ENCODE data around the gene TICRR.
A peak's percentile ranks its signal among the peaks of the same experiment; 100 is the strongest.
"Not testable (repeated sequence)": the region's sequence is repeated elsewhere in the genome, so short reads cannot be mapped to it uniquely, and the experiment has no call there.

Gene TICRR

GRCh38 chr15:89575146-89575655 lies at the start of gene TICRR:
TICRR (plus strand) TSS chr15:89575469; CDS start chr15:89575587, 118 bp downstream.
- peak; percentile 99 for DNase-seq (ENCODE audit: low spot score)

GRCh38 chr15:89526181-89526580 lies 49.1 kb upstream of the TICRR start:
- DNase-seq (ENCODE audit: low spot score), result no peak

GRCh38 chr15:89526601-89527441 lies 48.4 kb upstream of the TICRR start:
- DNase-seq (ENCODE audit: low spot score), result no peak

GRCh38 chr15:89528757-89529352 lies 46.4 kb upstream of the TICRR start:
- DNase-seq (ENCODE audit: low spot score), result no peak

GRCh38 chr15:89530976-89531375 lies 44.3 kb upstream of the TICRR start:
- no peak for DNase-seq (ENCODE audit: low spot score)

- no peak for DNase-seq (ENCODE audit: low spot score)
These were observed 43.3 kb upstream of the TICRR start for GRCh38 chr15:89531796-89532537.

GRCh38 chr15:89533861-89534544 lies 41.3 kb upstream of the TICRR start:
- DNase-seq (ENCODE audit: low spot score), result no peak

GRCh38 chr15:89539027-89539426 lies 36.2 kb upstream of the TICRR start:
- no peak for DNase-seq (ENCODE audit: low spot score)

GRCh38 chr15:89542369-89542768 lies 32.9 kb upstream of the TICRR start:
- no peak for DNase-seq (ENCODE audit: low spot score)

- no peak for DNase-seq (ENCODE audit: low spot score)
These were observed 31.9 kb upstream of the TICRR start for GRCh38 chr15:89543389-89543788.

- DNase-seq (ENCODE audit: low spot score), result not testable (repeated sequence)
These were observed 26.1 kb upstream of the TICRR start for GRCh38 chr15:89549138-89549537.

GRCh38 chr15:89550427-89550826 lies 24.8 kb upstream of the TICRR start:
- DNase-seq (ENCODE audit: low spot score), result no peak

- no peak for DNase-seq (ENCODE audit: low spot score)
These were observed 23.7 kb upstream of the TICRR start for GRCh38 chr15:89551550-89551949.

- DNase-seq (ENCODE audit: low spot score), result no peak
These were observed 21.6 kb upstream of the TICRR start for GRCh38 chr15:89553632-89554031.

GRCh38 chr15:89554247-89554646 lies 21.0 kb upstream of the TICRR start:
- DNase-seq (ENCODE audit: low spot score), result no peak

- DNase-seq (ENCODE audit: low spot score), result no peak
These were observed 19.5 kb upstream of the TICRR start for GRCh38 chr15:89555768-89556167.

- DNase-seq (ENCODE audit: low spot score), result peak; percentile 57
These were observed 18.6 kb upstream of the TICRR start for GRCh38 chr15:89556413-89557262.

- no peak for DNase-seq (ENCODE audit: low spot score)
These were observed 15.5 kb upstream of the TICRR start for GRCh38 chr15:89559769-89560264.

GRCh38 chr15:89566181-89566580 lies 9.1 kb upstream of the TICRR start:
- DNase-seq (ENCODE audit: low spot score), result no peak

- DNase-seq (ENCODE audit: low spot score), result no peak
These were observed 8.5 kb upstream of the TICRR start for GRCh38 chr15:89566621-89567294.

All from CD4-positive, alpha-beta T cell treated with Interleukin-2 at 100 ng/mL for 4 hours (primary cell).